ENCODE results near the gene PLCL1.

Gene PLCL1

GRCh38 chr2:197891897-197892442, 87.6 kb downstream of the PLCL1 start:
- Histone ChIP-seq H3K36me3 (ENCODE audit: insufficient read depth, low read length) (no peaks in the 10 kb centered on the region), H3K4me3 (ENCODE audit: low read depth in 1 of 2, low read length in 2 of 2) (no peak overlapping the region), H3K4me1 (ENCODE audit: insufficient read depth, low read length) (peaks cover 19% of the 10 kb centered on the region), H3K9ac (ENCODE audit: low read length) (no peak overlapping the region), H3K27me3 (ENCODE audit: control insufficient read depth in 1 of 2, insufficient read depth in 2 of 2, low read length in 2 of 2) (no peaks in the 10 kb centered on the region), H3K27ac (ENCODE audit: low read depth, low read length) (no peak overlapping the region), H3K9me3 (ENCODE audit: low read length) (no peaks in the 10 kb centered on the region)

- no peaks in the 10 kb centered on the region for H3K27me3 ChIP-seq (ENCODE audit: control insufficient read depth in 1 of 2, insufficient read depth in 2 of 2, low read length in 2 of 2)
- no peak overlapping the region for H3K4me3 ChIP-seq (ENCODE audit: low read depth in 1 of 2, low read length in 2 of 2)
- no peak overlapping the region for H3K9ac ChIP-seq (ENCODE audit: low read length)
- peaks cover 19% of the 10 kb centered on the region for H3K4me1 ChIP-seq (ENCODE audit: insufficient read depth, low read length)
- no peaks in the 10 kb centered on the region for H3K9me3 ChIP-seq (ENCODE audit: low read length)
- no peak overlapping the region for H3K27ac ChIP-seq (ENCODE audit: low read depth, low read length)
- no peaks in the 10 kb centered on the region for H3K36me3 ChIP-seq (ENCODE audit: insufficient read depth, low read length)
Measured at GRCh38 chr2:197893403-197894177, 89.2 kb downstream of the PLCL1 start.

- Histone ChIP-seq H3K9me3 (ENCODE audit: low read length) (no peaks in the 10 kb centered on the region), H3K36me3 (ENCODE audit: insufficient read depth, low read length) (no peaks in the 10 kb centered on the region), H3K4me3 (ENCODE audit: low read depth in 1 of 2, low read length in 2 of 2) (no peak overlapping the region), H3K9ac (ENCODE audit: low read length) (no peak overlapping the region), H3K27ac (ENCODE audit: low read depth, low read length) (no peak overlapping the region), H3K27me3 (ENCODE audit: control insufficient read depth in 1 of 2, insufficient read depth in 2 of 2, low read length in 2 of 2) (no peaks in the 10 kb centered on the region), H3K4me1 (ENCODE audit: insufficient read depth, low read length) (peaks cover 19% of the 10 kb centered on the region)
Measured at GRCh38 chr2:197894751-197895274, 90.4 kb downstream of the PLCL1 start.

GRCh38 chr2:197897960-197898678, 93.7 kb downstream of the PLCL1 start:
- H3K27ac ChIP-seq (ENCODE audit: low read depth, low read length), result no peak overlapping the region
- H3K9ac ChIP-seq (ENCODE audit: low read length), result no peak overlapping the region
- H3K4me3 ChIP-seq (ENCODE audit: low read depth in 1 of 2, low read length in 2 of 2), result no peak overlapping the region
- H3K36me3 ChIP-seq (ENCODE audit: insufficient read depth, low read length), result no peaks in the 10 kb centered on the region
- H3K4me1 ChIP-seq (ENCODE audit: insufficient read depth, low read length), result peaks cover 5% of the 10 kb centered on the region
- H3K9me3 ChIP-seq (ENCODE audit: low read length), result no peaks in the 10 kb centered on the region
- H3K27me3 ChIP-seq (ENCODE audit: control insufficient read depth in 1 of 2, insufficient read depth in 2 of 2, low read length in 2 of 2), result no peaks in the 10 kb centered on the region

- no peaks in the 10 kb centered on the region for H3K27me3 ChIP-seq (ENCODE audit: control insufficient read depth in 1 of 2, insufficient read depth in 2 of 2, low read length in 2 of 2)
- H3K9ac ChIP-seq (ENCODE audit: low read length), result no peak overlapping the region
- no peak overlapping the region for H3K4me3 ChIP-seq (ENCODE audit: low read depth in 1 of 2, low read length in 2 of 2)
- H3K27ac ChIP-seq (ENCODE audit: low read depth, low read length), result no peak overlapping the region
- H3K4me1 ChIP-seq (ENCODE audit: insufficient read depth, low read length), result peaks cover 7% of the 10 kb centered on the region
- no peaks in the 10 kb centered on the region for H3K9me3 ChIP-seq (ENCODE audit: low read length)
- H3K36me3 ChIP-seq (ENCODE audit: insufficient read depth, low read length), result no peaks in the 10 kb centered on the region
Measured at GRCh38 chr2:197904446-197904845, 100.1 kb downstream of the PLCL1 start.

- Histone ChIP-seq H3K27me3 (ENCODE audit: control insufficient read depth in 1 of 2, insufficient read depth in 2 of 2, low read length in 2 of 2) (no peaks in the 10 kb centered on the region), H3K9me3 (ENCODE audit: low read length) (no peaks in the 10 kb centered on the region), H3K4me3 (ENCODE audit: low read depth in 1 of 2, low read length in 2 of 2) (no peak overlapping the region), H3K4me1 (ENCODE audit: insufficient read depth, low read length) (peaks cover 12% of the 10 kb centered on the region), H3K27ac (ENCODE audit: low read depth, low read length) (no peak overlapping the region), H3K36me3 (ENCODE audit: insufficient read depth, low read length) (no peaks in the 10 kb centered on the region), H3K9ac (ENCODE audit: low read length) (no peak overlapping the region)
Measured at GRCh38 chr2:197908156-197908555, 103.8 kb downstream of the PLCL1 start.

GRCh38 chr2:197908990-197909776, 104.8 kb downstream of the PLCL1 start:
- Histone ChIP-seq H3K4me3 (ENCODE audit: low read depth in 1 of 2, low read length in 2 of 2) (no peak overlapping the region), H3K36me3 (ENCODE audit: insufficient read depth, low read length) (no peaks in the 10 kb centered on the region), H3K9ac (ENCODE audit: low read length) (no peak overlapping the region), H3K27ac (ENCODE audit: low read depth, low read length) (no peak overlapping the region), H3K4me1 (ENCODE audit: insufficient read depth, low read length) (peaks cover 12% of the 10 kb centered on the region), H3K27me3 (ENCODE audit: control insufficient read depth in 1 of 2, insufficient read depth in 2 of 2, low read length in 2 of 2) (no peaks in the 10 kb centered on the region), H3K9me3 (ENCODE audit: low read length) (no peaks in the 10 kb centered on the region)

GRCh38 chr2:197911667-197912066, 107.3 kb downstream of the PLCL1 start:
- Histone ChIP-seq H3K27ac (ENCODE audit: low read depth, low read length) (no peak overlapping the region), H3K36me3 (ENCODE audit: insufficient read depth, low read length) (no peaks in the 10 kb centered on the region), H3K4me3 (ENCODE audit: low read depth in 1 of 2, low read length in 2 of 2) (no peak overlapping the region), H3K9ac (ENCODE audit: low read length) (no peak overlapping the region), H3K27me3 (ENCODE audit: control insufficient read depth in 1 of 2, insufficient read depth in 2 of 2, low read length in 2 of 2) (no peaks in the 10 kb centered on the region), H3K9me3 (ENCODE audit: low read length) (no peaks in the 10 kb centered on the region), H3K4me1 (ENCODE audit: insufficient read depth, low read length) (peaks cover 12% of the 10 kb centered on the region)

- H3K27me3 ChIP-seq (ENCODE audit: control insufficient read depth in 1 of 2, insufficient read depth in 2 of 2, low read length in 2 of 2), result no peaks in the 10 kb centered on the region
- H3K4me3 ChIP-seq (ENCODE audit: low read depth in 1 of 2, low read length in 2 of 2), result no peak overlapping the region
- no peaks in the 10 kb centered on the region for H3K36me3 ChIP-seq (ENCODE audit: insufficient read depth, low read length)
- no peak overlapping the region for H3K9ac ChIP-seq (ENCODE audit: low read length)
- H3K27ac ChIP-seq (ENCODE audit: low read depth, low read length), result no peak overlapping the region
- peaks cover 12% of the 10 kb centered on the region for H3K4me1 ChIP-seq (ENCODE audit: insufficient read depth, low read length)
- H3K9me3 ChIP-seq (ENCODE audit: low read length), result no peaks in the 10 kb centered on the region
Measured at GRCh38 chr2:197913084-197913483, 108.7 kb downstream of the PLCL1 start.

- H3K9me3 ChIP-seq (ENCODE audit: low read length), result no peaks in the 10 kb centered on the region
- H3K27me3 ChIP-seq (ENCODE audit: control insufficient read depth in 1 of 2, insufficient read depth in 2 of 2, low read length in 2 of 2), result no peaks in the 10 kb centered on the region
- H3K36me3 ChIP-seq (ENCODE audit: insufficient read depth, low read length), result no peaks in the 10 kb centered on the region
- H3K4me3 ChIP-seq (ENCODE audit: low read depth in 1 of 2, low read length in 2 of 2), result no peak overlapping the region
- no peak overlapping the region for H3K27ac ChIP-seq (ENCODE audit: low read depth, low read length)
- H3K9ac ChIP-seq (ENCODE audit: low read length), result no peak overlapping the region
- H3K4me1 ChIP-seq (ENCODE audit: insufficient read depth, low read length), result peaks cover 2% of the 10 kb centered on the region
Measured at GRCh38 chr2:197914778-197915177, 110.4 kb downstream of the PLCL1 start.

All from muscle layer of colon (tissue), 2 donors.